Measurements from ENCODE around the gene DMAC1. TPM values are rescaled to one million over a fixed set of nuclear protein-coding genes. Genes with fewer than 3 reads are reported as not detected.

Gene DMAC1
- total RNA-seq, 1 experiment from 2014 or later, result 72.7 TPM

DNA sequence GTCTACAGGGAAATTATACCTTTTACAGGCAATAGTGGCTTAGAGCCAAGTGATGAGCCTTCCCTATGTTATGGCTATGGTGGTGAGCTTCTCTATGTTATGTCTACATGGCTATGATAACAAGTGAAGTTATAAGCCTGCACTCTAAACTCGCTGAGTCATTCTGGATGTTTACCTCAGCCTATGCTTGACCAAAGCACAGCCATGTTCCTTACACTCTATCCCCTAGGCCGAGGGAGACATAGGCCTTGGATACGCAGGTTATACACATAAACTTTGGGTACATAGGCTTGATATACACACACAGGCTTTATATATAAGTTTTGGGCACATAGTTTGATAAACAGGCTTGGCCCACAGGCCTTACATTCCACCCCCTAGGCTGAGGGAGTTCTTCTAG is 13.8 kb downstream of the DMAC1 start:
- no peak overlapping the region for H3K4me3 Mint-ChIP-seq
- Histone ChIP-seq H2BK20ac (ENCODE audit: low read depth, low read length, poor library complexity, severe bottlenecking) (no peak overlapping the region), H3K23ac (ENCODE audit: insufficient read length, low read depth, low read length) (no peak overlapping the region), H2AK5ac (ENCODE audit: insufficient read length, low read length) (no peak overlapping the region), H4K91ac (ENCODE audit: insufficient read length, low read depth, low read length) (no peak overlapping the region), H4K20me1 (ENCODE audit: control insufficient read depth, insufficient read depth, insufficient read length) (no peaks in the 10 kb centered on the region), H2BK12ac (ENCODE audit: insufficient read length, low read depth, low read length) (no peak overlapping the region), H3K27me3 (ENCODE audit: insufficient read depth, low read length) (peaks cover 2% of the 10 kb centered on the region; the same call in 1 of the 2 replicates), H3K18ac (ENCODE audit: insufficient read length, low read depth, low read length) (no peak overlapping the region), H4K5ac (ENCODE audit: insufficient read length, low read depth, low read length) (no peak overlapping the region), H2BK15ac (ENCODE audit: low read depth, low read length) (no peak overlapping the region), H4K8ac (replicated peaks; ENCODE audit: insufficient read length, low read depth, low read length) (no peak overlapping the region), H3K56ac (ENCODE audit: insufficient read length, low read depth, low read length) (no peak overlapping the region), H3K4ac (ENCODE audit: low read depth, low read length) (no peak overlapping the region), H3K23me2 (ENCODE audit: insufficient read length, low read depth, low read length, poor library complexity, severe bottlenecking) (no peaks in the 10 kb centered on the region), H3T11ph (ENCODE audit: low read length) (no peak overlapping the region), H2BK5ac (ENCODE audit: insufficient read length, low read length) (no peak overlapping the region), H2BK120ac (ENCODE audit: low read depth, low read length, poor library complexity, severe bottlenecking) (no peak overlapping the region), H3K9me3 (ENCODE audit: control insufficient read depth, low read depth, low read length) (no peaks in the 10 kb centered on the region), H3K4me2 (ENCODE audit: insufficient read depth, insufficient read length, low read length) (no peak overlapping the region), H2AFZ (ENCODE audit: low read length) (no peak overlapping the region), H3K9ac (ENCODE audit: extremely low read depth, insufficient read length, low read length) (no peak overlapping the region), H3K79me1 (ENCODE audit: insufficient read depth, low read depth, low read length, poor library complexity, severe bottlenecking) (no peaks in the 10 kb centered on the region), H3K27ac (ENCODE audit: insufficient read length, low read depth, low read length) (no peak overlapping the region), H3K79me2 (ENCODE audit: insufficient read depth, low read length) (no peaks in the 10 kb centered on the region), H3K14ac (ENCODE audit: insufficient read depth, low read length) (no peak overlapping the region), H3K4me1 (ENCODE audit: insufficient read depth, low read length) (no peaks in the 10 kb centered on the region)
- no CpG with 5 or more reads among the region's 3 CpGs for WGBS (ENCODE audit: extremely low coverage, insufficient read length, low lambda C conversion rate)
- H3K27ac Mint-ChIP-seq, result peak overlapping the region in 1 of 3 experiments; percentile 73; a peak in 1 of 7 replicates
- DNase-seq, result no peak
- TF ChIP-seq, protein P1, sequence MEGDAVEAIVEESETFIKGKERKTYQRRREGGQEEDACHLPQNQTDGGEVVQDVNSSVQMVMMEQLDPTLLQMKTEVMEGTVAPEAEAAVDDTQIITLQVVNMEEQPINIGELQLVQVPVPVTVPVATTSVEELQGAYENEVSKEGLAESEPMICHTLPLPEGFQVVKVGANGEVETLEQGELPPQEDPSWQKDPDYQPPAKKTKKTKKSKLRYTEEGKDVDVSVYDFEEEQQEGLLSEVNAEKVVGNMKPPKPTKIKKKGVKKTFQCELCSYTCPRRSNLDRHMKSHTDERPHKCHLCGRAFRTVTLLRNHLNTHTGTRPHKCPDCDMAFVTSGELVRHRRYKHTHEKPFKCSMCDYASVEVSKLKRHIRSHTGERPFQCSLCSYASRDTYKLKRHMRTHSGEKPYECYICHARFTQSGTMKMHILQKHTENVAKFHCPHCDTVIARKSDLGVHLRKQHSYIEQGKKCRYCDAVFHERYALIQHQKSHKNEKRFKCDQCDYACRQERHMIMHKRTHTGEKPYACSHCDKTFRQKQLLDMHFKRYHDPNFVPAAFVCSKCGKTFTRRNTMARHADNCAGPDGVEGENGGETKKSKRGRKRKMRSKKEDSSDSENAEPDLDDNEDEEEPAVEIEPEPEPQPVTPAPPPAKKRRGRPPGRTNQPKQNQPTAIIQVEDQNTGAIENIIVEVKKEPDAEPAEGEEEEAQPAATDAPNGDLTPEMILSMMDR (conservative IDR thresholded peaks at IDR 0.05), result no peak
- H3K36me3 Mint-ChIP-seq (ENCODE audit: insufficient read depth in 1 of 3, low read depth in 3 of 3), result peaks cover 1 to 4% (median 2%) of the 10 kb centered on the region in 3 experiments; a peak in 4 of 7 replicates
- H3K9me3 Mint-ChIP-seq, result no peaks in the 10 kb centered on the region
- peaks cover 2% of the 10 kb centered on the region; the same call in 1 of the 2 replicates for H3K27me3 Mint-ChIP-seq (ENCODE audit: low read depth)
- H3K4me1 Mint-ChIP-seq, result peaks cover 4 to 5% of the 10 kb centered on the region in 2 experiments

Measured in H9 (cell line).